ENCODE results near the gene GPR6.
A peak's percentile ranks its signal among the peaks of the same experiment; 100 is the strongest.

Gene GPR6
- total RNA-seq: 0 reads per million in 4 donors

GRCh38 chr6:109978174-109979032, at the start of gene GPR6:
Gene GPR6 (plus strand): TSS chr6:109978311. CDS start chr6:109979113, 802 bp downstream.
- peak in 2 of 5 donors; percentile 6 to 20 for DNase-seq

- no peak for DNase-seq
Observed at GRCh38 chr6:109934293-109934692, 43.8 kb upstream of the GPR6 start.

- DNase-seq: no peak
Observed at GRCh38 chr6:109939654-109940053, 38.5 kb upstream of the GPR6 start.

GRCh38 chr6:109944448-109944847, 33.7 kb upstream of the GPR6 start:
- DNase-seq: no peak

GRCh38 chr6:109945091-109945490, 33.0 kb upstream of the GPR6 start:
- no peak for DNase-seq

GRCh38 chr6:109946979-109947378, 31.1 kb upstream of the GPR6 start:
- no peak for DNase-seq

GRCh38 chr6:109949281-109950065, 28.6 kb upstream of the GPR6 start:
- DNase-seq: no peak

GRCh38 chr6:109955491-109955890, 22.6 kb upstream of the GPR6 start:
- no peak for DNase-seq

GRCh38 chr6:109958626-109959025, 19.5 kb upstream of the GPR6 start:
- DNase-seq: no peak

GRCh38 chr6:109961611-109962041, 16.5 kb upstream of the GPR6 start:
- no peak for DNase-seq

- no peak for DNase-seq
Observed at GRCh38 chr6:109962271-109962670, 15.8 kb upstream of the GPR6 start.

- DNase-seq: no peak
Observed at GRCh38 chr6:109963598-109964170, 14.4 kb upstream of the GPR6 start.

- no peak for DNase-seq
Observed at GRCh38 chr6:109964949-109965348, 13.2 kb upstream of the GPR6 start.

GRCh38 chr6:109966299-109966698, 11.8 kb upstream of the GPR6 start:
- no peak for DNase-seq

- DNase-seq: no peak
Observed at GRCh38 chr6:109977791-109978173, 329 bp upstream of the GPR6 start.

GRCh38 chr6:109979033-109979921, 1.2 kb downstream of the GPR6 start:
- DNase-seq: no peak

GRCh38 chr6:109984410-109984809, 6.3 kb downstream of the GPR6 start:
- DNase-seq: no peak

- no peak for DNase-seq
Observed at GRCh38 chr6:109987196-109987595, 9.1 kb downstream of the GPR6 start.

GRCh38 chr6:109991201-109992101, 13.3 kb downstream of the GPR6 start:
- no peak for DNase-seq

GRCh38 chr6:109998159-109998785, 20.2 kb downstream of the GPR6 start:
- no peak for DNase-seq

GRCh38 chr6:109999740-110000139, 21.6 kb downstream of the GPR6 start:
- DNase-seq: no peak

All from T-helper 1 cell (primary cell).